SK-N-SH (cell line): ENCODE results near the gene PYGM. TPM values are rescaled to one million over a fixed set of nuclear protein-coding genes. Genes with fewer than 3 reads are reported as not detected.

Experiments used
- CTCF ChIA-PET: fragments of 300-600, 350-600 bp; formaldehyde crosslinking; extraction: SDS; loops from one replicate; lab custom pipeline; 2021; lab: Yijun Ruan, JAX
- POLR2A ChIA-PET: fragments of 350-600 bp; sonication (Branson Sonifier 250); formaldehyde crosslinking; extraction: SDS; loops from one replicate; lab custom pipeline; 2020; ENCODE audit warnings: antibody characterized with exemption, inconsistent platforms; lab: Yijun Ruan, JAX
- DNase-seq: peaks from one replicate; pipeline ENCODE4 v3.0.0; 2012
- H2AFZ ChIP-seq: fragments of 200-600 bp; sonication (generic); 2 replicates; pipeline ENCODE4 v1.8.1; 2016; ENCODE audit warnings: antibody characterized with exemption, mild to moderate bottlenecking, low read depth
- H3F3A ChIP-seq: fragments of 200-600 bp; sonication (generic); replicated peaks from 2 replicates; pipeline ENCODE3; 2016; ENCODE audit warnings: antibody characterized with exemption, mild to moderate bottlenecking; ENCODE audit not compliant: insufficient read depth
- H3K27ac ChIP-seq, 2 experiments: fragments of 200-500 bp in 1 of 2; fragments of 200-600 bp in 1 of 2; sonication (Bioruptor generic) in 1 of 2; sonication (generic), shearing (Covaris generic) in 1 of 2; 2 replicates each; pipeline versions ENCODE4 v1.5.1 to v1.6.1; 2014 to 2016; ENCODE audit warnings: low read depth in 2 of 2, inconsistent platforms in 1 of 2, low read length in 1 of 2, mild to moderate bottlenecking in 1 of 2, mixed read lengths in 1 of 2
- H3K27me3 ChIP-seq: fragments of 200-600 bp; sonication (generic), shearing (Covaris generic); 2 replicates; pipeline ENCODE4 v1.6.1; 2016; ENCODE audit warnings: mixed run types; ENCODE audit not compliant: insufficient read depth
- H3K36me3 ChIP-seq, 2 experiments: fragments of 200-500 bp in 1 of 2; fragments of 200-600 bp in 1 of 2; sonication (Bioruptor generic) in 1 of 2; sonication (generic) in 1 of 2; replicated peaks in 1 of 2; 2 replicates each; pipeline versions ENCODE3 to v1.5.1; 2014 to 2016; ENCODE audit warnings: low read length in 1 of 2, mild to moderate bottlenecking in 1 of 2; ENCODE audit not compliant: insufficient read depth in 2 of 2, control insufficient read depth in 1 of 2
- H3K4me1 ChIP-seq, 2 experiments: fragments of 200-500 bp in 1 of 2; fragments of 200-600 bp in 1 of 2; sonication (Bioruptor generic) in 1 of 2; sonication (generic), shearing (Covaris generic) in 1 of 2; 2 replicates each; pipeline versions ENCODE4 v1.5.1 to v1.6.1; 2014 to 2016; ENCODE audit warnings: low read depth in 1 of 2, low read length in 1 of 2, mixed run types in 1 of 2; ENCODE audit not compliant: insufficient read depth in 2 of 2, control insufficient read depth in 1 of 2
- H3K4me2 ChIP-seq: fragments of 200-600 bp; sonication (generic), shearing (Covaris generic); 2 replicates; pipeline ENCODE4 v1.6.1; 2017; ENCODE audit warnings: mixed run types
- H3K4me3 ChIP-seq, 2 experiments: fragments of 200-500 bp in 1 of 2; fragments of 200-600 bp in 1 of 2; sonication (Bioruptor generic) in 1 of 2; sonication (generic), shearing (Covaris generic) in 1 of 2; 2 replicates each; pipeline versions ENCODE4 v1.5.1 to v1.8.1; 2014 to 2016; ENCODE audit warnings: low read depth in 2 of 2, inconsistent platforms in 1 of 2, low read length in 1 of 2, mild to moderate bottlenecking in 1 of 2, mixed read lengths in 1 of 2, moderate library complexity in 1 of 2
- H3K79me2 ChIP-seq: fragments of 200-600 bp; sonication (generic); 2 replicates; pipeline ENCODE4 v1.8.1; 2017; ENCODE audit warnings: mild to moderate bottlenecking; ENCODE audit not compliant: insufficient read depth
- H3K9ac ChIP-seq: fragments of 200-600 bp; sonication (generic); 2 replicates; pipeline ENCODE4 v1.6.1; 2017; ENCODE audit warnings: mixed run types
- H3K9me2 ChIP-seq: fragments of 200-600 bp; sonication (generic); 2 replicates; pipeline ENCODE4 v1.6.1; 2017; ENCODE audit warnings: mixed run types
- H3K9me3 ChIP-seq: fragments of 200-600 bp; sonication (generic); 2 replicates; pipeline ENCODE4 v1.6.1; 2017; ENCODE audit warnings: mixed run types, mild to moderate bottlenecking, moderate library complexity
- H4K20me1 ChIP-seq: fragments of 200-600 bp; sonication (generic); 2 replicates; pipeline ENCODE4 v1.6.1; 2017; ENCODE audit warnings: mild to moderate bottlenecking, mixed run types; ENCODE audit not compliant: insufficient read depth
- CHD2 ChIP-seq: fragments of 150-350 bp; IDR thresholded peaks from 2 replicates; pipeline ENCODE4 v1.6.1; 2018; ENCODE audit warnings: low read length; ENCODE audit not compliant: partially characterized antibody
- CTCF ChIP-seq: fragments of 200-600 bp; sonication (generic); IDR thresholded peaks from 2 replicates; pipeline ENCODE4 v1.6.1; 2017; ENCODE audit warnings: antibody characterized with exemption, mild to moderate bottlenecking, moderate library complexity
- ELF1 ChIP-seq: IDR thresholded peaks from 2 replicates; pipeline ENCODE4 v1.4.0; 2012
- EP300 ChIP-seq, 2 experiments: IDR thresholded peaks; 2 replicates each; pipeline versions ENCODE4 v1.4.0 to v1.6.1; 2012; ENCODE audit warnings: borderline replicate concordance in 1 of 2, low read depth in 1 of 2, low read length in 1 of 2
- FOSL2 ChIP-seq: IDR thresholded peaks from 2 replicates; pipeline ENCODE4 v1.4.0; 2012; ENCODE audit warnings: low read depth, mild to moderate bottlenecking, moderate library complexity, borderline replicate concordance
- FOXJ3 ChIP-seq: sonication (generic); formaldehyde crosslinking; IDR thresholded peaks from 2 replicates; pipeline ENCODE4 v1.5.1; 2020; ENCODE audit warnings: mild to moderate bottlenecking, missing genetic modification reagents
- GATA2 ChIP-seq: sonication (generic); formaldehyde crosslinking; IDR thresholded peaks from 2 replicates; pipeline ENCODE4 v1.5.0; 2020; ENCODE audit warnings: mild to moderate bottlenecking, missing genetic modification reagents
- IRF3 ChIP-seq: fragments of 150-350 bp; IDR thresholded peaks from 2 replicates; pipeline ENCODE4 v1.6.1; 2016; ENCODE audit warnings: mild to moderate bottlenecking, low read depth, low read length
- MEF2A ChIP-seq: IDR thresholded peaks from 2 replicates; pipeline ENCODE4 v1.4.0; 2012; ENCODE audit warnings: low read depth, borderline replicate concordance
- NFIC ChIP-seq: IDR thresholded peaks from 2 replicates; pipeline ENCODE4 v1.4.0; 2012; ENCODE audit warnings: borderline replicate concordance
- NRF1 ChIP-seq: IDR thresholded peaks from 2 replicates; pipeline ENCODE4 v1.6.1; 2012; ENCODE audit warnings: low read depth, mild to moderate bottlenecking, low read length
- POLR2AphosphoS5 ChIP-seq: IDR thresholded peaks from 2 replicates; pipeline ENCODE4 v1.6.1; 2012; ENCODE audit warnings: low read depth, low read length
- REST ChIP-seq: IDR thresholded peaks from 2 replicates; pipeline ENCODE4 v1.6.1; 2012; ENCODE audit warnings: mild to moderate bottlenecking, low read depth, low read length, moderate library complexity
- RXRA ChIP-seq: IDR thresholded peaks from 2 replicates; pipeline ENCODE4 v1.4.0; 2012; ENCODE audit warnings: low read depth, mild to moderate bottlenecking, borderline replicate concordance
- TCF12 ChIP-seq: IDR thresholded peaks from 2 replicates; pipeline ENCODE4 v1.4.0; 2012
- TEAD4 ChIP-seq: IDR thresholded peaks from 2 replicates; pipeline ENCODE4 v1.4.0; 2012; ENCODE audit warnings: mild to moderate bottlenecking, borderline replicate concordance; ENCODE audit not compliant: insufficient read depth
- USF2 ChIP-seq: fragments of 150-350 bp; IDR thresholded peaks from 2 replicates; pipeline ENCODE4 v1.6.1; 2017; ENCODE audit warnings: antibody characterized with exemption, low read length, low read depth, borderline replicate concordance
- YY1 ChIP-seq: IDR thresholded peaks from 2 replicates; pipeline ENCODE4 v1.4.0; 2012; ENCODE audit warnings: low read depth, mild to moderate bottlenecking
- WGBS: methylation state at CpG from one replicate; pipeline ENCODE4 v1.1.6; 2017; ENCODE audit warnings: low lambda C conversion rate; 5-methylcytosine and 5-hydroxymethylcytosine counted together
- polyA plus RNA-seq, 3 experiments: library from polyadenylated mRNA; depleted of rRNA; stranded (reverse); fragments of >200 nt; gene quantifications; 2 replicates each; pipeline ENCODE4 v1.2.3, GENCODE V29; 2012

PYGM gene
- polyA plus RNA-seq, 1 of the 3 experiments (the other 2 are of a cell fraction) = 0.08 TPM

- H3F3A ChIP-seq = peaks cover 22% of the 10 kb centered on the region
- no peak overlapping the region for H3K9ac ChIP-seq
- no peak overlapping the region for H2AFZ ChIP-seq
- peaks cover 8% of the 10 kb centered on the region; the same call in 1 of the 2 replicates for H3K27me3 ChIP-seq
- no peaks in the 10 kb centered on the region for H3K9me3 ChIP-seq
- H3K4me3 ChIP-seq = no peak overlapping the region
- TF ChIP-seq USF2 (no peak), IRF3 (no peak), TEAD4 (no peak), NRF1 (no peak), EP300 (IDR thresholded peaks at IDR 0.05; ENCODE audit: borderline replicate concordance in 1 of 2, low read depth in 1 of 2, low read length in 1 of 2) (no peak), TCF12 (no peak), FOSL2 (no peak), ELF1 (no peak), REST (no peak), YY1 (no peak), CTCF (no peak), POLR2AphosphoS5 (no peak), NFIC (no peak), FOXJ3 (CRISPR knock-in tag) (no peak), CHD2 (no peak), RXRA (no peak), GATA2 (CRISPR knock-in tag) (no peak), MEF2A (no peak)
- CTCF ChIA-PET = interaction anchor here (0.6 to 2.1 kb wide), 4 partner anchors 26 to 96 kb away, joined by 3 to 6 read pairs (median 3); no protein-coding TSS in a partner anchor
- H3K36me3 ChIP-seq = no peaks in the 10 kb centered on the region
- H3K27ac ChIP-seq = peak overlapping the region in 1 of 2 experiments; percentile 16; a peak in 1 of 4 replicates
- H3K9me2 ChIP-seq = no peaks in the 10 kb centered on the region
- H3K4me1 ChIP-seq = peaks cover 16 to 17% of the 10 kb centered on the region in 2 experiments; a peak in 2 of 4 replicates
- POLR2A ChIA-PET = no interaction called here
- H4K20me1 ChIP-seq = peaks cover 2% of the 10 kb centered on the region; the same call in 1 of the 2 replicates
- H3K4me2 ChIP-seq = no peak overlapping the region
- no peak for DNase-seq
- H3K79me2 ChIP-seq = no peaks in the 10 kb centered on the region
- WGBS = 83% methylated on average over 7 of the region's 10 CpGs
Observed at GRCh38 chr11:64746486-64746885, 13.3 kb downstream of the PYGM start.
